Stimulated activated naive CD8-positive, alpha-beta T cell treated with anti-CD3 and anti-CD28 coated beads, Interleukin-15, Interleukin-2, amounts not matched to agents 100 ng/mL and 50 ng/mL, for 24 hours (primary cell): ENCODE results near the gene GHRH.

Experiments used
- H3K27ac Mint-ChIP-seq: one replicate; pipeline ENCODE4 v1.8.0; 2021; ENCODE audit warnings: mild to moderate bottlenecking, mixed read lengths
- H3K27me3 Mint-ChIP-seq: one replicate; pipeline ENCODE4 v1.8.0; 2021; ENCODE audit warnings: mixed read lengths
- H3K36me3 Mint-ChIP-seq: one replicate; pipeline ENCODE4 v1.8.0; 2021; ENCODE audit warnings: low read depth, mixed read lengths
- H3K4me1 Mint-ChIP-seq: one replicate; pipeline ENCODE4 v1.8.0; 2021; ENCODE audit warnings: low read depth, mixed read lengths
- H3K4me3 Mint-ChIP-seq: one replicate; pipeline ENCODE4 v1.8.0; 2021; ENCODE audit warnings: mild to moderate bottlenecking, mixed read lengths
- H3K9me3 Mint-ChIP-seq: one replicate; pipeline ENCODE4 v1.8.0; 2021; ENCODE audit warnings: mixed read lengths

GHRH gene

DNA sequence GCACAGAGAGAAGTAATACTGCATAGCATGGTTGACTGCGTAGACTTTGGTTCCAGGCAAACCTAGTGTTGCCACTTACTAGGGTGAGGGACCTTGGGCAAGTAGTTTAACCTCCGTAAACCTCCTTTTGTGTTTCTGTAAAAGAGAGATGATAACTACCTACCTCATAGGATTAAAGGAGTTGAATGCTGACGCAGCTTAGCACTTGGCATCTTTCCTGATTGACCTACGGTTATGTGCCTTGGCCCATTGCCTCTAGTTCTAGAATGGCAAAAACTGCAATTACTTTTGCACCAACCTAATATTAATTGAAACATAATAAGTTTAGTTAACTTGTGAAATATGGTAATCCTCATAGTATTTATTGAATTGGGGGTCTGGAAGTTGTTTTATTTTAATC lies 19.1 kb downstream of the GHRH start:
- Mint-ChIP-seq H3K27ac (no peak overlapping the region), H3K36me3 (peaks cover 55% of the 10 kb centered on the region), H3K4me3 (no peak overlapping the region), H3K9me3 (no peaks in the 10 kb centered on the region), H3K4me1 (no peaks in the 10 kb centered on the region), H3K27me3 (no peaks in the 10 kb centered on the region)

DNA sequence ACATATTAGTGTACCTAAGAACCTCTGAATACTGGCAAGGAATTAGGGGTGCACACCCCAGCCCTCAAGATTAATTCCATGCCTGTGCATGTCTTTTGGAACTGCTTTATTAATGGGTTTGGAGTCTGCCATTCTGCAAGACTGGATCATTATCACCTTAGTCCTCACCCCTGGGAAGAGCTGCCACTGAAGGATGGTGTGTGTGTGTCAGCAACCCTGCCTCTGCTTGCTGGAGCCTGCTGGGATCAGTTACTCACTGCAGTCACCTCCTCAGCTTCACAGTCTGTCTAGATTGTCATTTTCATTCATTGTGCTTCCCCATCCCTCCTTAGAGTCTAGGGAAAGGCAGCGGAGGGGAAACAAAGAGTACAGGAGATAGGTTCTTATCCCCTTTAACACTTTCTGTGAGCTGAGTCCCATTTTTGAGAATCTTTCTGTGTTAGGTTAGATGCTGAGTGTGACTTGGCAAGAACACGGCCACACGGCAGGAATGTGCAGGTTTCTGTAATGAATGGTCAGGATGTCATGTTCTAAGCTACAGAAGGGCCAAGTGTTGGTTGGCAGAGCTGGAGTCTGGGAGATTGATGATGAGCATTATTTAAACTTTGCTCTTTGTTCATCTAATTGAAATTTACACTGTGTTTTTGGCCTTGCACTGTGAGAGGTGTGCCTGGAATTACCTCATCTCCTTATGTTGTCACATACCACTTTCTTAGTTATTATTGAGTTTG lies 21.1 kb downstream of the GHRH start:
- H3K9me3 Mint-ChIP-seq: no peaks in the 10 kb centered on the region
- peaks cover 74% of the 10 kb centered on the region for H3K36me3 Mint-ChIP-seq
- no peaks in the 10 kb centered on the region for H3K27me3 Mint-ChIP-seq
- H3K4me3 Mint-ChIP-seq: no peak overlapping the region
- no peaks in the 10 kb centered on the region for H3K4me1 Mint-ChIP-seq
- peak overlapping the region; percentile 10 for H3K27ac Mint-ChIP-seq

DNA sequence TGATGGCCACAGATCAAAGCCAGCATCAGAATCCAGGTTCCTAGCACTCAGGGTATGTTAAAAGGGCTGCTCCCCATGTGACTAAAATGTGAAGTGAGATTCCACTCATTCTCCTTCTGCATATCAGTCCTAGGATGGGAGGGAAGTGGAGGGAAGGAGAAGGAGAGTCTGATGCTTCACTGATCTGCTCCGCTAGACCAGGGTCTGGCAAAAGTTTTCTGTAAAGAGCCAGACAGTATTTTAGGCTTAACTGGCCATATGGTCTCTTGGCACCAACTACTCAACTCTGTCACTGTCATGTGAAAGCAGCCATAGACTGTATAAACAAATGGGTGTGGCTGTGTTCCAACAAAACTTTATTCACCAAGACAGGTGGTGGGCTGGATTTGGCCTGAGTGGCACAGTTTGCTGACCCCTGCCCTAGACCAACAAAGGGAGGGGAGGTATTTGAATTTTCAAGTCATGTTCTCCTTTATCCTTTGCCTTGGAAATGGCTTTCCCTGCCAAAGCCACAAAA lies 22.6 kb downstream of the GHRH start:
- no peaks in the 10 kb centered on the region for H3K9me3 Mint-ChIP-seq
- no peaks in the 10 kb centered on the region for H3K4me1 Mint-ChIP-seq
- peaks cover 86% of the 10 kb centered on the region for H3K36me3 Mint-ChIP-seq
- no peaks in the 10 kb centered on the region for H3K27me3 Mint-ChIP-seq
- no peak overlapping the region for H3K4me3 Mint-ChIP-seq
- peak overlapping the region; percentile 40 for H3K27ac Mint-ChIP-seq

DNA sequence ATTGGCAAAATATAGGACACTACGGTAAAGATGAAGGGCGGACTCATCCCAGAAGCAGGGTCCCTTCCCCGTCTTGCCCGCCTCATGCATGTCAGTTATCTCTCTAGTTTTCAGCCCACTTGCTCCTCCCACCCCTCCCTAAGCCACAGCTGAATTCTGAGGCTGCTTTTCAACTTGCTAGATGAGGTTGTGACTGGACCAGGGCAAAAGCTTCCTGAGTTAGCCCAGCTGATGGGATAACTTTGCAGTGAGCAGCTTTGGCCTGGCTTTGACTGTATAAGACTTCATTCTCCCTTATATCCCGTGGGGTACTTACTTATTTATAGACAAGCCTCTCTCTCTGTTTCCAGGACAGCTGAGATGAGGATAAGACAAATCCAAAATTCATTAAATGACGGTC lies 23.2 kb downstream of the GHRH start:
- peaks cover 89% of the 10 kb centered on the region for H3K36me3 Mint-ChIP-seq
- H3K4me3 Mint-ChIP-seq: no peak overlapping the region
- H3K27ac Mint-ChIP-seq: no peak overlapping the region
- no peaks in the 10 kb centered on the region for H3K4me1 Mint-ChIP-seq
- H3K9me3 Mint-ChIP-seq: no peaks in the 10 kb centered on the region
- no peaks in the 10 kb centered on the region for H3K27me3 Mint-ChIP-seq

DNA sequence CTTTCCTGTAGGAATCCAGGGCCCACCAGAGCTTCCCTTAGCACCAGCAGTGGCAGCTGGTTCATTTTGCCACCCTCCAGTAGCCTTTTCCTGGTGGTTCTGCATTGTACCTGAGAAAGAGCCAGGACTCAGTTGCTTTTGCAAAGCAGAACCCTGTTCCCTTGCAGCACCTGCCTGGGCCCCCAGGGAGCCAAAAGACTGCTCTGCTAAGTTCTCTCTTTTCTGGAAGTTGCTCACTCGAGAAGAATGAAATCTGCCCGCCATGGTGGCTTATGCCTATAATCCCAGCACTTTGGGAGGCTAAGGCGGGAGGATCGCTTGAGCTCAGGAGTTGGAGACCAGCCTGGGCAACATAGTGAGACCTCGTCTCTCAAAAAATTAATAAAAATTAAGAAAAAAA lies 24.0 kb downstream of the GHRH start:
- Mint-ChIP-seq H3K27ac (no peak overlapping the region), H3K4me3 (no peak overlapping the region), H3K36me3 (peaks cover 88% of the 10 kb centered on the region), H3K9me3 (no peaks in the 10 kb centered on the region), H3K27me3 (no peaks in the 10 kb centered on the region), H3K4me1 (no peaks in the 10 kb centered on the region)

DNA sequence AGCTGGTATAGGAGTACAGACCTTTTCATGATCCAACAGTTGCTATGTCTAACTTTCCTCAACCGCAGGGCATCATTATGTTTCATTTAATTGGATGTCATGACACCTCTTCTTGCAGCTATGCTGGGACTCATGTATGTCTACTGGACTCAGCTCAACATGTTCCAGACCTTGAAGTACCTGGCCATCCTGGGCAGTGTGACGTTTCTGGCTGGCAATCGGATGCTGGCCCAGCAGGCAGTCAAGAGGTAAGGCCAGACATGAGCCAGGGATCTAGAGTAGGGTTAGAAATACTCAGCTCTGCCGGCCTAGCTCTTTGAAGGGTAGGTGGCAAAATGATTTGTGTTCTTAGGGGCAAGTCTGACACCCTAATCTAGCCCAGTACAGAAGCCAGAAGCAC lies 25.2 kb downstream of the GHRH start:
- Mint-ChIP-seq H3K9me3 (no peaks in the 10 kb centered on the region), H3K27me3 (no peaks in the 10 kb centered on the region), H3K36me3 (peaks cover 86% of the 10 kb centered on the region), H3K4me1 (no peaks in the 10 kb centered on the region), H3K4me3 (no peak overlapping the region), H3K27ac (no peak overlapping the region)

DNA sequence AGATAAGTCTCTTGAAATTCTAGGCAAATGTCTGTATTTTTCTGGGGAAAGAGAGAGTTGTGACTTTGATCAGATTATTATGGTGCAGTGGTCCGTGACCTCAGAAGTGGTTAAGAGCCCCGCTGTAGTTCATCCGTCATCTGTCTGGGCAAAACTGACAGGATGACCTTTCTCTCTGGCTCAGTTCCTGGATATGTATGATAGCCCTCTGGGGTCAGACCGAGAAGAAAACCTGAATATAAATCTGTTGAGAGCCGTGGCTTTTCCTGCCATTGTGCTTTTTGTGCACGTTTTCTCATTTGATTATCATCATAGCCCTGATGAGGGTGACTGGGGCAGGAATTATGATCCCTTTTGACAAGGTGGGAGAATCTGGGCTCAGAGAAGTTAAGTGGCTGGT lies 26.5 kb downstream of the GHRH start:
- peaks cover 85% of the 10 kb centered on the region for H3K36me3 Mint-ChIP-seq
- H3K27me3 Mint-ChIP-seq: no peaks in the 10 kb centered on the region
- no peak overlapping the region for H3K27ac Mint-ChIP-seq
- H3K4me1 Mint-ChIP-seq: no peaks in the 10 kb centered on the region
- H3K9me3 Mint-ChIP-seq: no peaks in the 10 kb centered on the region
- no peak overlapping the region for H3K4me3 Mint-ChIP-seq

DNA sequence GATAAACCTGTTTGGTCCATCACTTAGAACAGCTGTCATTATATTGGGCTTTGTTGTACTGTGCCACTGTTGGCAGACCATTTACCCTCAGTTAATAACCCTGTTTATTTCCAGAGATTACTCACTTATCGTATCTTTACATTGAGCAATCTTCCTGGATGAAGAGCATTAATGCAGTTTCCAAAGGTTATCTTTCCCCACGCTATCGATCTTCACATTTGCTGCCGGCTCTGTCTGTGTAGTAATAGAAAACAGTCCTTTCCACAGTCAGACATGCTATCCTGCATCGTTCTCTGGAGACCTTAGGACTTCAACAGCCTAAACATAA lies 27.4 kb downstream of the GHRH start:
- Mint-ChIP-seq H3K27me3 (no peaks in the 10 kb centered on the region), H3K27ac (no peak overlapping the region), H3K4me1 (no peaks in the 10 kb centered on the region), H3K36me3 (peaks cover 85% of the 10 kb centered on the region), H3K9me3 (no peaks in the 10 kb centered on the region), H3K4me3 (no peak overlapping the region)

DNA sequence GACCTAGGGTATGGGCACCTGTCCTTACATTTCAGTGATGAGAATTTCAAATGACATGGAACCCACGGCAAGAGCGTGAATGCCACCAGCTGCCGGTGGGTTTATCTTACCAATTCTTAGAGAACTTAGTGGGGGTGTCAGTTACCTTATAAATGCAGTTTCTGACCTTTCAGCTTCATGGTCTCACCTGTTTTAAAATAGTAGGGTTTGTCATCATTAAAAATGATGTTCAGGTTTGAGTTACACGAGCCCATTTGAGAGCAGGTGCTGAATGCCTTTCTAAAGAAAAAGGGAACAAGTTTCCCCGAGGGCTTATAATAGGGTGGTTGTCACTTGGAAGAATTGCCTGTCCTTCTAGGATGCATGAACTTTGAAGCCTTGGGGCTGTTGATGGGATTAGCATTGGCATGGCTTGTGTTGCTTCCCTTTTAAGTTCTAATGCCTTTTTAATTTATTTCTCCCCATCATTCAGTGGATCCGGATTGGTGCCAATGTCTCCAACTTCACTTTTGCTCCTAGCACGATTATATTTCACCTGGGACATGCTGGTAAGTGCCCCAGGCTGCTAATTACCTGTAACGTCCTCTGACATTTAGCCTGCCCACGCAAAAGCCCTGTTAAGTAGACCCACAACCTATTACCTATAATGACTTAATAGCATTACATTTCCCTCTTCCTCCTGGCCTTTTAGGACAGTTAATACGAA lies 27.9 kb downstream of the GHRH start:
- no peak overlapping the region for H3K4me3 Mint-ChIP-seq
- no peaks in the 10 kb centered on the region for H3K27me3 Mint-ChIP-seq
- no peak overlapping the region for H3K27ac Mint-ChIP-seq
- H3K4me1 Mint-ChIP-seq: no peaks in the 10 kb centered on the region
- peaks cover 85% of the 10 kb centered on the region for H3K36me3 Mint-ChIP-seq
- H3K9me3 Mint-ChIP-seq: no peaks in the 10 kb centered on the region

DNA sequence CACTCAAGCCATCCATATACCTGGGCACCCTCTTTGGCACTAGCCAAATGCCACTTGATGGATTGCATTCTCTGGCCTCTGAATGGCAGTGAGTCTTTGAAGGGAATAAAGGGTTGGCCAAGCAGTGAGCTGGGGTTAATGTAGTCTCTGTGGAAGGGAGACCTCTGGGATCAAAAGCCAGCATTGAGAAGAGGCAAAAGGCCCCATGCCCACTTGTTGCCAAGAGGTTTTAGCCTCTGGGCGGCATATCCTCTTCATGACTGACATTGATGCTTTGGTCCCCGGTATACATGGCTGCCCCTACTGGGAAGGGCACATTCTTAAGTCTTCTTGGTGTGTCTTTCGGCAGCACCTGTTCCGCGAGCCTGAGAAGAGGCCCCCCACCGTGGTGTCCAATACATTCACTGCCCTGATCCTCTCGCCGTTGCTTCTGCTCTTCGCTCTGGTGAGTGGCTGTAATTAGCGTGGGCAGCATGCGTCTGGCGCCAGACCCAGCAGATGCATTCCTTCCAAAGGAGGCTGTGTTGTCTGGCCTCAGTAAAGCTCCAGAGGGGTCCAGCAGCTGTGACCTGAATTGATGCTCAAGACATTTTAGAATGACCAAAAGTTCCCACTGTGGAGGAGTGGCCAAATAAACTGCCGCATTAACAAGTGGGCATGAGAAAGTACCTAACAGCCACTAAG lies 29.5 kb downstream of the GHRH start:
- Mint-ChIP-seq H3K27me3 (no peaks in the 10 kb centered on the region), H3K27ac (no peak overlapping the region), H3K36me3 (peaks cover 89% of the 10 kb centered on the region), H3K4me3 (no peak overlapping the region), H3K9me3 (no peaks in the 10 kb centered on the region), H3K4me1 (no peaks in the 10 kb centered on the region)

DNA sequence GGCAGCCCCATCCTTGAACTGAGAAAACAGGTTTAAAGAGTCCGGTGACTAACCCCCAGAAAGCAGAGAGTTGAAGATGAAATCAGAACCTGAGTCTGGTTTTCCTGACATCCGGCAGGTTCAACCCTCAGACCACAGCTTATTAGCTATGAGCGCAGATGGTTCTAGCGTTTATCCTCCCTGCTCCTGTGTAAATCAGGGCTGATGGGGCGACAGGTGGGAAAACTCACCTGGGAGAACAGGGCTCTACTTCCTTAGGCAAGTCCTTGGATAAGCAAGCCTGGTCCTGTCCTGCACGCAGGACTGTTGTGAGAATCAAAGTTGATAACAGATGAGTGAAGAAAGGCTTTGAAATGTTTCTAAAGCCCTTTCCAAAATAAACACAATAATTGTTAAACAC lies 31.4 kb downstream of the GHRH start:
- Mint-ChIP-seq H3K4me1 (no peaks in the 10 kb centered on the region), H3K27me3 (no peaks in the 10 kb centered on the region), H3K9me3 (no peaks in the 10 kb centered on the region), H3K36me3 (peaks cover 86% of the 10 kb centered on the region), H3K27ac (no peak overlapping the region), H3K4me3 (no peak overlapping the region)

DNA sequence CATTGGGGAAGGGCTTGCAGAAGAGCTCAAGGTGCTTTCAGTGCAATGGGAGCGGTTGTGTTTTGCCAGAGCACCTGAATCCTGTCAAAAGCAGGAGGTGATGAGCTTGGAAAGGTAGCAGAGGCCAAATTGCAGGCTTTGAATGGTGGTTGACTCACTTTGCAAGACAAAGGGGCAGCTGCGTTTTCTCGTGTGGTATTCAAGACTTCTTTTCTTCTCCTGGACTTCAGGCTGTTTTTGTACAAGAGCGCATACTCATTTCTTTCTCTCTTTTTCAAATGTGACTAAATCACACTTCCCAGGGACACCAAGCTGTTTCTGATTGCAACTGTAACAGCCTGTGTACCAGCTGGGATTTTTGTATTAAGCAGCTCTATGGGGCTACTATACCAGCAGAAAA lies 32.3 kb downstream of the GHRH start:
- Mint-ChIP-seq H3K27me3 (no peaks in the 10 kb centered on the region), H3K4me3 (no peak overlapping the region), H3K36me3 (peaks cover 87% of the 10 kb centered on the region), H3K4me1 (no peaks in the 10 kb centered on the region), H3K27ac (no peak overlapping the region), H3K9me3 (no peaks in the 10 kb centered on the region)

DNA sequence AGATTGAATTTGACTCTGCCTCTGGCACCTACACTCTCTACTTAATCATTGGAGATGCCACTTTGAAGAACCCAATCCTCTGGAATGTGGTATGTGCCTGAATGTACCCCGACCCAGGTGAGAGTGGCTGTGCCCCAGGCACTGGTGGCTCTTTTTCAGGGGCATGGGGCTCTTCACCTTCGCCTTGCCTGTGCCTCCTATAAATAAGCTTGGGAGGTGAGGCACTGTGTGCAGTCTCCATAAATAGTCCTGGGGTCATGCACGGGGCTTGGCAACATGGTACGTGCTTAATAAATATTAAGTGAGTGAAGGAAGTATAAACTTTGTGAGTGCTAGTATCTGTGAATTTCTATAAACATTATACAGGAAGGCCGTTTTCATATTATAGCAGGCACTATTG lies 33.0 kb downstream of the GHRH start:
- Mint-ChIP-seq H3K4me1 (no peaks in the 10 kb centered on the region), H3K4me3 (no peak overlapping the region), H3K36me3 (peaks cover 87% of the 10 kb centered on the region), H3K27me3 (no peaks in the 10 kb centered on the region), H3K9me3 (no peaks in the 10 kb centered on the region), H3K27ac (no peak overlapping the region)

DNA sequence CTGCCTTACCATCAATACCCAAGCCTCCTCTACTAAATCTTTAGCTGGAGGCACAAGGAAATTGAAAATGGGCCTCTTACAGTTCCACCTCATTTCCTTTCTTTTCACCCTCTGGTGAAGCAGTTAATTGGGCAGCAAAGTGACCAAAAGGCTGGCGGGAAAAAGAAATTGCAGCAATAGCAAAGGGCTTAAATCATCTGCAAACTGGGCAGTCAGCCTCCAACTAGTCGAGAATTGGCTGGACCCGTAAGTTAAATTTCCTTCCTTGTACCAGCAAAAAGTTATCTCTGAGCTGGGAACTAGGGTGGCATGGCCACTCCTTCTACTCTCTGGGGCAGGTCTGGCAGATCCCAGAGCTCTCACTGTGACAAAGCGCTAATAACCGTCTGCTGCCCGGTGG lies 33.5 kb downstream of the GHRH start:
- Mint-ChIP-seq H3K27me3 (no peaks in the 10 kb centered on the region), H3K4me1 (no peaks in the 10 kb centered on the region), H3K36me3 (peaks cover 85% of the 10 kb centered on the region), H3K9me3 (no peaks in the 10 kb centered on the region), H3K27ac (no peak overlapping the region), H3K4me3 (no peak overlapping the region)

DNA sequence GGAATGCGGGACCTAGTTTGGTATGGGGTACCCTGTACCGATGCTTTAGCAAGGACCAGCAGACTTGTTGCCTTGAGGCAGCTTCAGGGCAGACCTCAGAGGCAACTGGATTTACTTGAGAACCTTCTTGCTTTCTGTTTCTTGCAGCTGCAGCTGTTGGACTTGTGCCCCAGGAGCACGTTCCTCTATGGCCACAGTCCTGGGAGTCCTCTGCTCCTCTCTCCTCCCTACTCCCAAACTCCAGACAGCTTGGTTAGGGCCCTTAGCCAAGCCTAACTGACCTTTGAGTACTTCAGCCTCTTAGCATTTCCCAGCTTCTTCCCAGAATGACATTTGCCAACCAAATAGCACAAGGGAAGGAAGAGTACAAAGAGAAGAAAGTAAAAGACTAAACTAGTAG lies 34.7 kb downstream of the GHRH start:
- Mint-ChIP-seq H3K36me3 (peaks cover 83% of the 10 kb centered on the region), H3K4me1 (no peaks in the 10 kb centered on the region), H3K27me3 (no peaks in the 10 kb centered on the region), H3K4me3 (no peak overlapping the region), H3K27ac (no peak overlapping the region), H3K9me3 (no peaks in the 10 kb centered on the region)
